Measurements from ENCODE around the gene CASZ1. TPM values are rescaled to one million over a fixed set of nuclear protein-coding genes. Genes with fewer than 3 reads are reported as not detected.

The CASZ1 gene
- total RNA-seq, 3 donors from 2014 or later (not counting 1 experiment from before 2014, with no cell fraction given): 55.9 to 83.0 (median 70.6) TPM

DNA sequence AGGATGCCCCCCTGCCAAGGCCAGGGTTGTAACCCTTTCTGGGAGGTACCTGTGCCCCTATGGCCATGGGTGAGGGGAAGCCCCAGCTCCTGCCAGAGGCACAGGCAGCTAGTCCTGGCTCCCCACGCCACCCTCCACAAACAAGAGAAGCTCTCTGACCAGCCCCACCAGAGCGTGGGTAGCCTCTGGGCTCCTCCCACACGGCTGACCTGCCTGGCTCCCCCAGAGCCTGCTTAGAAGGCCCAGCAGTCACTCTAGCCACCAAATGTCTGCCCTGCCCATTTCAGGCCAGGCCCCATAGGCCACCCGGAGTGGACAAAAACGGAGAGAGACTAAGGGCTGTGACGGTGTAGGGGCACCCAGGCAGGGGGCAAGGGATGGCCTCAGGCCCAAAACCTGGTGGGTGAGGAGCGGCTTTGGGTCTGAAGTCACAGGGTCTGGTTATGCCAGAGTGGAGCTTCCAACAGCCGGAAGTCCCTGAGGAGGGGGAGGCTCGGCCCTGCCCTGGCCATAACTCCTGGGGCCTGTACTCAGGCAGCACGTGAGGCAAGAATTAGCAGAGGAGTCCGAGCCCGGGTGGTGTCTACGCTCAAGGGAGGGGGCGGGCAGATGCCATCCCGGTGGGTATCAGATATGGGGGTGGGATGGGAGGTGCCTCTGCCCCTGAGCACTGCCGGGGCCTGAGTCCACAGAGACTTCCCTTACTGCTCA, 155.4 kb downstream of the CASZ1 start:
- DNase-seq: no peak
- Mint-ChIP-seq H3K27me3 (ENCODE audit: low read depth in 2 of 2) (no peaks in the 10 kb centered on the region), H3K9me3 (no peaks in the 10 kb centered on the region), H3K27ac (no peak overlapping the region), H3K4me3 (no peak overlapping the region), H3K36me3 (no peaks in the 10 kb centered on the region), H3K4me1 (peaks cover 0 to 5% of the 10 kb centered on the region in 2 donors)
- intact Hi-C loops (cut with micrococcal nuclease): no loop called here
- no peak overlapping the region for H3K27ac ChIP-seq (ENCODE audit: low read length)
- peaks cover 6% of the 10 kb centered on the region for H3K4me1 ChIP-seq (ENCODE audit: control insufficient read depth, insufficient read depth, low read length)
- TF ChIP-seq, protein P1, sequence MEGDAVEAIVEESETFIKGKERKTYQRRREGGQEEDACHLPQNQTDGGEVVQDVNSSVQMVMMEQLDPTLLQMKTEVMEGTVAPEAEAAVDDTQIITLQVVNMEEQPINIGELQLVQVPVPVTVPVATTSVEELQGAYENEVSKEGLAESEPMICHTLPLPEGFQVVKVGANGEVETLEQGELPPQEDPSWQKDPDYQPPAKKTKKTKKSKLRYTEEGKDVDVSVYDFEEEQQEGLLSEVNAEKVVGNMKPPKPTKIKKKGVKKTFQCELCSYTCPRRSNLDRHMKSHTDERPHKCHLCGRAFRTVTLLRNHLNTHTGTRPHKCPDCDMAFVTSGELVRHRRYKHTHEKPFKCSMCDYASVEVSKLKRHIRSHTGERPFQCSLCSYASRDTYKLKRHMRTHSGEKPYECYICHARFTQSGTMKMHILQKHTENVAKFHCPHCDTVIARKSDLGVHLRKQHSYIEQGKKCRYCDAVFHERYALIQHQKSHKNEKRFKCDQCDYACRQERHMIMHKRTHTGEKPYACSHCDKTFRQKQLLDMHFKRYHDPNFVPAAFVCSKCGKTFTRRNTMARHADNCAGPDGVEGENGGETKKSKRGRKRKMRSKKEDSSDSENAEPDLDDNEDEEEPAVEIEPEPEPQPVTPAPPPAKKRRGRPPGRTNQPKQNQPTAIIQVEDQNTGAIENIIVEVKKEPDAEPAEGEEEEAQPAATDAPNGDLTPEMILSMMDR (IDR thresholded peaks at IDR 0.05): no peak
- WGBS (ENCODE audit: insufficient coverage): 95% methylated on average over 16 of the region's 16 CpGs
- no peak overlapping the region for H3K4me3 ChIP-seq (ENCODE audit: low read length)
- peaks cover 3% of the 10 kb centered on the region for H3K36me3 ChIP-seq (ENCODE audit: control insufficient read depth, insufficient read depth, low read length)
- ATAC-seq: no peak
- no peaks in the 10 kb centered on the region for H3K27me3 ChIP-seq (ENCODE audit: control insufficient read depth, insufficient read depth, low read length)
- no peaks in the 10 kb centered on the region for H3K9me3 ChIP-seq (ENCODE audit: control insufficient read depth, insufficient read depth, low read length)

DNA sequence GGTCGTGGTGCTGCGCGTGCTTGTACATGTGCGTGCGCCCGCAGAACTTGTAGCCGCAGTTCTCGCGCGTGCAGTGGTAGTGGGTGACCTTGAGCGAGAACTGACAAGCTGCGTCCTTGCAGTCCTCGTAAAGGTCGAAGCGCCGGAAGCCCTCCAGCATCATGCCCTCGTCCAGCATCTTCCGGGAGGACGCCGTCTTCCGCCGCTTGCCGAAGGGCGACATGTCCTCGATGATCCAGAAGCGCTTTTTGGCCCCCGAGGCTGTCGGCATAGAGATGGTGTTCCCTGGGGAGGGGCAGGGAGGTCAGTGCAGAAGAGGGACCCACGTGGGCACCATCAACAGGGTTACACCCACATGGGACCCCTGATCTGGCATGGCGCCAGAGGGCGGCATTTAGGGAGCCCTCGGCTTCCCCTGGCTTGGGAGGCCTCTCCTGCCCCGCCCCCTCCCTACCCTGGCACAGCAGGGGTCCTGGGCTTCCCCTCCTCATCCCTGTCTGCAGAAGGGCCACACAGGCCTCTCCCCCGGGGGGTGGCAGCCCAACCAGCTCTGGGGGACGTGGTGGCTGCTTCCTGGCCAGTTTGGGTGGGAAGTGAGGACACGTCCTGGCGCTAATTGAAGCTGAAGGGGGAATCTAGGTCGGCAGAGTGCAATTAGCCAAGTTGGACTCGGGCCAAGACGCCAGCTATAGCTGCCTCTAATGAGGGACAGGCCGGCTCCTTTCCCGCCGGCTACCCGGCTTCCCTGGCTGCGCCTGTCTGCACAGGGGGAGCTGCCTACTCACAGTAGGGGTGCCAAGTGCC, 156.5 kb downstream of the CASZ1 start:
- Mint-ChIP-seq H3K9me3 (no peaks in the 10 kb centered on the region), H3K4me3 (no peak overlapping the region), H3K36me3 (no peaks in the 10 kb centered on the region), H3K4me1 (peaks cover 0 to 5% of the 10 kb centered on the region in 2 donors), H3K27me3 (ENCODE audit: low read depth in 2 of 2) (no peaks in the 10 kb centered on the region), H3K27ac (no peak overlapping the region)
- no peak for ATAC-seq
- no peak for DNase-seq
- TF ChIP-seq, protein P1 (IDR thresholded peaks at IDR 0.05): no peak
- Histone ChIP-seq H3K36me3 (ENCODE audit: control insufficient read depth, insufficient read depth, low read length) (no peaks in the 10 kb centered on the region), H3K9me3 (ENCODE audit: control insufficient read depth, insufficient read depth, low read length) (no peaks in the 10 kb centered on the region), H3K4me3 (ENCODE audit: low read length) (no peak overlapping the region), H3K27me3 (ENCODE audit: control insufficient read depth, insufficient read depth, low read length) (no peaks in the 10 kb centered on the region), H3K4me1 (ENCODE audit: control insufficient read depth, insufficient read depth, low read length) (peaks cover 6% of the 10 kb centered on the region), H3K27ac (ENCODE audit: low read length) (no peak overlapping the region)
- 94% methylated on average over 45 of the region's 45 CpGs for WGBS (ENCODE audit: insufficient coverage)
- intact Hi-C loops (cut with micrococcal nuclease): no loop called here

DNA sequence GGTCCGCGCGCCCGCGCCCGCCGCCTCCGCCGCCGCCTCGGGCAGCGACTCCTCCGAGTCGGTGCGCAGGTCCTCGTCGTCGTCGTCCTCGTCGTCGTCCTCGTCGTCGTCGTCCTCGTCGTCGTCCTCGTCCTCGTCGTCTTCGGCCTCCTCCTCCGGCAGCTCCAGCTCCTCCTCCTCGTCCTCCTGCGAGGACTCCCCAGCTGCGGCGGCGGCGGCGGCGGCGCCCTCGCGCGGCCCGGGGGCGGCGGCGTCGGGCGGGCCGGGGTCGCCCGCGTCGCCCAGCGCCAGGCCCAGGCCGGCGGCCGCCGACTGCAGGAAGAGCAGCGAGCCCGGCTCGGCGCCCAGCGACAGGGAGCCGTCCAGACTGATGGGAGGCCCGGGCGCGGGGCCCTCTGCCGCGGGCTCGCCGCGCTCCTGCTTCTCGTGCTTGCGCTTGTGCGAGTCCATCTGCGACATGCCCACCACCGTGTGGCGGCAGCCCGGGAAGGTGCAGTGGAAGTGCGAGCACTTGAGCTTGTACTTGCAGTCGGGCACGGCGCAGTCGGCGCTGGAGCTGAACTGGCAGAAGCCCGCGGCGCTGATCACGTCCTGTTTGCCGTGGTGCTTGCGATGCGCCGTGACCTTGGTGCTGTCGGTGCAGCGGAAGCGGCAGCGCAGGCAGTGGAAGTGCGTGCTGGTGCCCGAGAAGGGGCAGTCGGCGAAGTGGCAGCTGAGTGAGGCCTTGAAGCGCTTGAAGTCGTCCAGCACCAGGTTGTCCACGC, 157.3 kb downstream of the CASZ1 start:
- peak overlapping the region; percentile 60 for H3K4me3 Mint-ChIP-seq
- Histone ChIP-seq H3K36me3 (ENCODE audit: control insufficient read depth, insufficient read depth, low read length) (no peaks in the 10 kb centered on the region), H3K4me3 (ENCODE audit: low read length) (no peak overlapping the region), H3K27ac (ENCODE audit: low read length) (no peak overlapping the region), H3K4me1 (ENCODE audit: control insufficient read depth, insufficient read depth, low read length) (peaks cover 6% of the 10 kb centered on the region), H3K9me3 (ENCODE audit: control insufficient read depth, insufficient read depth, low read length) (no peaks in the 10 kb centered on the region), H3K27me3 (ENCODE audit: control insufficient read depth, insufficient read depth, low read length) (no peaks in the 10 kb centered on the region)
- peaks cover 0 to 5% of the 10 kb centered on the region in 2 donors for H3K4me1 Mint-ChIP-seq
- TF ChIP-seq, protein P1 (IDR thresholded peaks at IDR 0.05): no peak
- 66% methylated on average over 108 of the region's 108 CpGs for WGBS (ENCODE audit: insufficient coverage)
- H3K27me3 Mint-ChIP-seq (ENCODE audit: low read depth in 2 of 2): no peaks in the 10 kb centered on the region
- intact Hi-C loops (cut with micrococcal nuclease): no loop called here
- no peaks in the 10 kb centered on the region for H3K36me3 Mint-ChIP-seq
- no peak overlapping the region for H3K27ac Mint-ChIP-seq
- DNase-seq: no peak
- no peaks in the 10 kb centered on the region for H3K9me3 Mint-ChIP-seq
- peak in 2 of 3 donors; percentile 9 to 12 for ATAC-seq
